ENCODE measurements around the gene BAIAP2L1.

- TF ChIP-seq CTCF (conservative IDR thresholded peaks at IDR 0.05 in 1 of 2, IDR thresholded peaks at IDR 0.05 in 1 of 2; ENCODE audit: low read depth in 1 of 2, low read length in 2 of 2) (no peak), EZH2 (IDR thresholded peaks at IDR 0.05; ENCODE audit: low read length, missing control alignments) (no peak)
Measured at GRCh38 chr7:98303176-98303865, 97.6 kb downstream of the BAIAP2L1 start.
